ENCODE data around the gene HCN4. TPM values are rescaled to one million over a fixed set of nuclear protein-coding genes. Genes with fewer than 3 reads are reported as not detected.
"Not testable (repeated sequence)": the region's sequence is repeated elsewhere in the genome, so short reads cannot be mapped to it uniquely, and the experiment has no call there.

HCN4 gene
- total RNA-seq, 1 donor: not detected

DNA sequence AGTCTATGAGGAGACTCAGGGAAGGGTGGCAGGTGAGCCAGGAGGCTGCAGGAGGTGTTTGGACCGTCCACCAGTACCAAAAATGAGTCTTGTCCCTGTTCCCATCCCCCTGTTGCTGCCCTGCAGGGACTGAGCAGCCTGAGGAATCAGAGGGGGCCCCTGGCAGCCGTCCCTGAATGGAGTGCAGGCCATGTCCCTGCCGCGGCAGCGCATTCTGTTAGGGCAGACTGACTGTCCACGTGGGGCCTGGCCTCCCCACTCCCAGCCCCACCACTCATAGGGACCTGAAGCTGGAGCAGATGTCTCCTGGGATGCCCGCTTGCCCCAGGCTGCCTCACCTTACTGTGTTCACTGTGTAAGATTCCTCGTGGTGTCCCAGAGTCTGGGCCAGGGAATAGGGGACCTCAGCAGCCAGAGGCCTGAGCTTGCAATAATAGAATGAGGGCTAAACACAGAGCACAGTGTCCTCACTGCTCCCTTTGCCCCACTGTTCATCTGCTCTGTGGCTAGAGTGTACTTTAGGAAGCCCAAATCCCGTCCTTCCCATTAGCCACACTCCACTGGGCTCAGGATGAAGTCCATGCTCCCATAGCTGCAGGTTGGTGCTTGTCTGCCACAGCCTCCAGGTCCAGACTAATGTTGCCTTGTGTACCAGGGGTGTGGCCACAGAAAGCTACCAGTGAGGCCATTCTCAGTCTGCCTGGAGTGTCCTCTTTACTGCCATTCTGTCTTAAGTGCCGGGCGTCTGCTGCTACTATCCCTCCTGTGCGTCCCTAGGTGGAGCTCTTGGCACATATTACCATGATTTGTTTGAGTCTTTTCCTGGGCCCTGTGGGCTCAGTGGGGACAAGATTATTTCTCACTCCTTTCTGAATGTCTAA is 63.2 kb downstream of the HCN4 start:
- TF ChIP-seq, protein P1, sequence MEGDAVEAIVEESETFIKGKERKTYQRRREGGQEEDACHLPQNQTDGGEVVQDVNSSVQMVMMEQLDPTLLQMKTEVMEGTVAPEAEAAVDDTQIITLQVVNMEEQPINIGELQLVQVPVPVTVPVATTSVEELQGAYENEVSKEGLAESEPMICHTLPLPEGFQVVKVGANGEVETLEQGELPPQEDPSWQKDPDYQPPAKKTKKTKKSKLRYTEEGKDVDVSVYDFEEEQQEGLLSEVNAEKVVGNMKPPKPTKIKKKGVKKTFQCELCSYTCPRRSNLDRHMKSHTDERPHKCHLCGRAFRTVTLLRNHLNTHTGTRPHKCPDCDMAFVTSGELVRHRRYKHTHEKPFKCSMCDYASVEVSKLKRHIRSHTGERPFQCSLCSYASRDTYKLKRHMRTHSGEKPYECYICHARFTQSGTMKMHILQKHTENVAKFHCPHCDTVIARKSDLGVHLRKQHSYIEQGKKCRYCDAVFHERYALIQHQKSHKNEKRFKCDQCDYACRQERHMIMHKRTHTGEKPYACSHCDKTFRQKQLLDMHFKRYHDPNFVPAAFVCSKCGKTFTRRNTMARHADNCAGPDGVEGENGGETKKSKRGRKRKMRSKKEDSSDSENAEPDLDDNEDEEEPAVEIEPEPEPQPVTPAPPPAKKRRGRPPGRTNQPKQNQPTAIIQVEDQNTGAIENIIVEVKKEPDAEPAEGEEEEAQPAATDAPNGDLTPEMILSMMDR (IDR thresholded peaks at IDR 0.05; ENCODE audit: insufficient read depth, low read length): peak; percentile 65
- DNase-seq (ENCODE audit: low read depth): peak; percentile 64
- no peak overlapping the region for H3K4me3 ChIP-seq (ENCODE audit: low read depth, low read length)

DNA sequence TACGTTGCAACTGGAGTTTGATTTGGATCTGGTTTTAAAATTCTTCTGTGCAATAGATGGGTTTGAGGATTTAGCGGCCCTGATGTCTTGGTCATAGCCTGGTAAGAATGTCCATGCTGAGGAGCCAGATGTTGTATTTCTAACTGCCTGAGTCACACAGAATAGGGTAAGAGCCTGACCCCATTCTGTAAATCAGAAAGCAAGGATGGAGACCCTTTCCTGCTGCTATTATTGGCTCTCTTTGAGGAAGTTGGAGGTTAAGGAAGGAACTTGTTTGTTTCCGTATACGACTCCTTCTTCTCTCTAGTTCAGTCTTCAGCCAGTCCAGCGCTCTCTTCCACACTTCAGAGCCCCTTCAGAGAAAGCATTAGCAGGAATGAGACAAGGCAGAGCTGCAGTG is 65.1 kb downstream of the HCN4 start:
- H3K4me3 ChIP-seq (ENCODE audit: low read depth, low read length): no peak overlapping the region
- no peak for DNase-seq (ENCODE audit: low read depth)
- TF ChIP-seq, protein P1 (IDR thresholded peaks at IDR 0.05; ENCODE audit: insufficient read depth, low read length): no peak

DNA sequence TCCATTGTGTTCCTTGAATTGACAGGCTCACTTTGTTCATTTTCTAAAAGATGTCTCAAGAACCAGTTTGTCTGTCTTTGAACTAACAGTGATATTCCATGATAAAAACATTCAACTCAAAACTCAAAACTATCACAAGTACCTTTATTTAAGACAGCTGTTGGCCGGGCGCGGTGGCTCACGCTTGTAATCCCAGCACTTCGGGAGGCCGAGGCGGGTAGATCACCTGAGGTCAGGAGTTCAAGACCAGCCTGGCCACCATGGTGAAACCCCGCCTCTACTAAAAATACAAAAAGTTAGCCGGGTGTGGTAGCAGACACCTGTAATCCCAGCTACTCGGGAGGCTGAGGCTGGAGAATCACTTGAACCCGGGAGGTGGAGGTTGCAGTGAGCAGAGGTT is 68.5 kb downstream of the HCN4 start:
- H3K4me3 ChIP-seq (ENCODE audit: low read depth, low read length); DNase-seq (ENCODE audit: low read depth): not testable (repeated sequence)

DNA sequence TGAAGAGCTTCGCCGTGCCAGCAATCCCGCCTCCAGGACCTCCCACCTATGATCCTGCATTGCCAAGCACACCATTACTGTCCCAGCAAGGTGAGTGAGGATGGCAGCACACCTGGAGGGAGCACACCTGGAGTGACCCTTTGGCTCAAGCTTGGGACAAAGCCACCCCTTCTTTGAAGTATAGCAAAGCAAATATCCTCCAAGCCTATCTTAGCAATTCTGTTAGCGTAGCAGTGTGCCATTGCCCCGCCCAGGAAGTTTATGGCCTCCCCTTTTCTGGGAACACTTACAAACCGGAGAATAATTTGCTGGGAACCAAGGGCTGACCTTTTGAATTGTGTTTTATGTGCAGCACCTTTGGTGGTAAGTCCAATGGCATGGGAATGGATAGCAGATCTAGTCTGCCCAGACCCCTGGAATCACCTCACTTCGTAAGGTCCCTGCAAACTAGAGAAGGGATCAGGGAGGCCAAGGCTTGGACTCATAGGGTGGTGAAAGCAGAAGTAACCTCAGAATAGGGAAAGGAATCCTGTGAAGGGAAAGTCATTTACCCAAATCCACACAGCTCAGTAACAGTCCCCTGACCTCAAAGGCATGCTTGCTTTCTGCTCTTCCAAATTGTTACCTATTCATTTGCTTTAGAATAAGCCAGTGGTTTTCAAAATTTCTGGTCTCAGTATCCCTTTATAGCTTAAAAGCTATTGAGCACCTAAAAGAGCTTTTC is 70.1 kb downstream of the HCN4 start:
- H3K4me3 ChIP-seq (ENCODE audit: low read depth, low read length): no peak overlapping the region
- TF ChIP-seq, protein P1 (IDR thresholded peaks at IDR 0.05; ENCODE audit: insufficient read depth, low read length): no peak
- DNase-seq (ENCODE audit: low read depth): no peak

DNA sequence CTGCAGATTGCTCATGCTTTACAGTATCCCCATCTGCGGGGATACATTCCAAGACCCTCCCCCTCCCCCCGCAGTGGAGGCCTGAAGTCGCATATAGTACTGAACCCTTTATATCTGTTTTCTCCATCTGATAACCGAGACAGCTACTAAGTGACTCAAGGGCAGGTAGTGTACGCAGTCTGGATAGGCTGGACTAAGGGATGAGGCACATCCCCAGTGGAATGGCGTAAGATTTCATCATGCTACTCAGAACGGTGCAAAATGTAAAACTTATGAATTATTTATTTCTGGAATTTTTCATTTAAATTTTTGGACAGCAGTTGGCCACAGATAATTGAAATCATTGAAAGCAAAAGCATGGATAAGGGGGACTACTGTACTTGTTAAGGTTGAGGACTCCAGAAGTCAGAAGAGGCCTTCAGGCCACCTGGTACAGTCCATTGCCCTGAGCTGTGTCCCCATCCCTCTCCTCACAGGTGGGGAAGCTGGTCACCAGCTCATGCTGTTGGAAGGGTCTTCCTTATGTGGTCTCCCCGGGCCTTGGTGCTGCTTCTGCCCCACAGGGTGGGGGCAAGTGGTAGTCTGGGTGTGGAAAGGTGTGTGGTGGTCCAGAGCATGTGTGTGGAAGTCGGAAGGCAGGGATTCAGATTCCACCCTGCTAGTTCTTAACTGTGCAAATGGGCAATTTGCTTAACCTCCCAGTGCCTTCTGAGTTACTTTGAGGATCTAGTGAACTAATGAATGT is 72.0 kb downstream of the HCN4 start:
- no peak overlapping the region for H3K4me3 ChIP-seq (ENCODE audit: low read depth, low read length)
- DNase-seq (ENCODE audit: low read depth): no peak
- TF ChIP-seq, protein P1 (IDR thresholded peaks at IDR 0.05; ENCODE audit: insufficient read depth, low read length): no peak

DNA sequence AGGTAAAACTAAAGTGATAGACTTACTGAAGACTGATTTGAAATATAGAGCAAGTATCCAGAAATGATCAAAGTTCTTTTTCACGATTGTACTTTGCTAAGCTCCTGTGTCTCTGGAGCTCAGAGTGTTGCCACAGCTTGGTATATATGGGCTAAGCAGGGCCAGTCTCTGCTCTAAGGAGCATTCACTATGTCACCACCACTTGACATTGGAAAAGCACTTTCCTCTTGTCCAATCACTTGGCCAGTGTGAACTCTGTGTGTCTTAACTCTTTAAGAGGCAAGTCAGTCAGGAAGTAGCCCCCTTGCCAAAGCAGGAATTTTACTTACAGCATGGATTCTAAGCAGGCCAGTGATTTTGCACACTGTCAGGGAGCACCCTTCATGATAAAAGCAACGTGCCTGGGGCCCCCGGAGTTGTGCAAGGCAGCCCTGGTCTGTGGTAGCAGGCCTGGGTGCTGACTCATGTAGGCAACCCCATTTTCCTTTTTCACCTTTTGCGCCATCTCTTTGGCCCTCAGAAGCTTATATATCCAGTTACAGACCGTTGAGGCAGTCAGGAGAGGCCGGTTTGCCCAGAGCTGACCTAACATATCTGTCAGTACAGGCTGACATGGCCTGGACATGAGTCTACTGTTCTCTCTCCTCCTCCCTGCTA is 73.0 kb downstream of the HCN4 start:
- TF ChIP-seq, protein P1 (IDR thresholded peaks at IDR 0.05; ENCODE audit: insufficient read depth, low read length): no peak
- DNase-seq (ENCODE audit: low read depth): peak; percentile 8
- H3K4me3 ChIP-seq (ENCODE audit: low read depth, low read length): no peak overlapping the region
